Smooth muscle cell (in vitro differentiated cells): Measurements from ENCODE around the gene RYR1. TPM values are rescaled to one million over a fixed set of nuclear protein-coding genes. Genes with fewer than 3 reads are reported as not detected.

Source experiments
- DNase-seq: peaks from one replicate; lab custom pipeline; 2025; ENCODE audit not compliant: unreplicated experiment; lab: John Stamatoyannopoulos, UW
- H2AFZ ChIP-seq: fragments of 200-600 bp; sonication (generic); 2 replicates; pipeline ENCODE4 v1.6.0; 2016; ENCODE audit warnings: antibody characterized with exemption, low read depth, mild to moderate bottlenecking
- H3F3A ChIP-seq: fragments of 200-600 bp; sonication (generic); 2 replicates; pipeline ENCODE4 v1.6.0; 2017; ENCODE audit warnings: antibody characterized with exemption, low read depth
- H3K27ac ChIP-seq: fragments of 200-600 bp; sonication (generic); 2 replicates; pipeline ENCODE4 v1.5.1; 2016; ENCODE audit warnings: low read depth, mild to moderate bottlenecking
- H3K27me3 ChIP-seq: fragments of 200-600 bp; sonication (generic); 2 replicates; pipeline ENCODE4 v1.6.1; 2016; ENCODE audit warnings: low read depth, mild to moderate bottlenecking
- H3K36me3 ChIP-seq: fragments of 200-600 bp; sonication (generic); 2 replicates; pipeline ENCODE4 v1.5.1; 2016; ENCODE audit warnings: low read depth
- H3K4me1 ChIP-seq: fragments of 200-600 bp; sonication (generic); 2 replicates; pipeline ENCODE4 v1.5.1; 2016; ENCODE audit warnings: low read depth
- H3K4me2 ChIP-seq: fragments of 200-600 bp; sonication (generic); 2 replicates; pipeline ENCODE4 v1.6.0; 2016; ENCODE audit warnings: mild to moderate bottlenecking
- H3K4me3 ChIP-seq: fragments of 200-600 bp; sonication (generic); 2 replicates; pipeline ENCODE4 v1.5.1; 2016; ENCODE audit warnings: mild to moderate bottlenecking
- H3K79me2 ChIP-seq: fragments of 200-600 bp; sonication (generic); 2 replicates; pipeline ENCODE4 v1.6.0; 2016; ENCODE audit warnings: low read depth, mild to moderate bottlenecking
- H3K9ac ChIP-seq: fragments of 200-600 bp; sonication (generic); 2 replicates; pipeline ENCODE4 v1.6.0; 2016; ENCODE audit warnings: low read depth
- H3K9me3 ChIP-seq: fragments of 200-600 bp; sonication (generic); replicated peaks from 2 replicates; pipeline ENCODE4 v1.5.1; 2016; ENCODE audit warnings: low read depth
- H4K20me1 ChIP-seq: fragments of 200-600 bp; sonication (generic); 2 replicates; pipeline ENCODE4 v1.6.0; 2016; ENCODE audit warnings: low read depth
- CTCF ChIP-seq: fragments of 200-600 bp; sonication (generic); IDR thresholded peaks from 2 replicates; pipeline ENCODE4 v1.5.1; 2017; ENCODE audit warnings: borderline replicate concordance, mild to moderate bottlenecking, antibody characterized with exemption; ENCODE audit not compliant: insufficient read depth, poor library complexity, severe bottlenecking
- WGBS: methylation state at CpG from one replicate; pipeline ENCODE4 v1.1.7; 2016; ENCODE audit warnings: low lambda C conversion rate; 5-methylcytosine and 5-hydroxymethylcytosine counted together
- polyA plus RNA-seq: library from polyadenylated mRNA; unstranded; fragments of >200 nt; fragmentation: Nextera tagmentation; extraction: Ambion mirVana; gene quantifications from 2 replicates; pipeline ENCODE4 v1.2.1, GENCODE V29; 2016
- total RNA-seq: library from RNA; depleted of rRNA; stranded (reverse); fragments of >200 nt; gene quantifications from 2 replicates; pipeline ENCODE4 v1.2.3, GENCODE V29; 2014

Gene RYR1
- total and polyA plus RNA-seq, 2 experiments from 2014 or later = 0.31 to 0.95 TPM

GRCh38 chr19:38615007-38615581, 181.6 kb downstream of the RYR1 start:
- no peaks in the 10 kb centered on the region for H3K27me3 ChIP-seq
- peaks cover 12% of the 10 kb centered on the region for H3K4me1 ChIP-seq
- no peaks in the 10 kb centered on the region for H3K9me3 ChIP-seq
- no peak overlapping the region for H3K4me2 ChIP-seq
- H3F3A ChIP-seq = no peaks in the 10 kb centered on the region
- DNase-seq = no peak
- no peak overlapping the region for H2AFZ ChIP-seq
- TF ChIP-seq CTCF = no peak
- H3K4me3 ChIP-seq = no peak overlapping the region
- no peaks in the 10 kb centered on the region for H3K36me3 ChIP-seq
- H3K27ac ChIP-seq = no peak overlapping the region
- WGBS = 83% methylated on average over 7 of the region's 7 CpGs
- no peak overlapping the region for H3K9ac ChIP-seq
- H4K20me1 ChIP-seq = no peaks in the 10 kb centered on the region
- H3K79me2 ChIP-seq = peaks cover 11% of the 10 kb centered on the region

- no peak overlapping the region for H2AFZ ChIP-seq
Observed at GRCh38 chr19:38616265-38616664, 182.8 kb downstream of the RYR1 start.

GRCh38 chr19:38617283-38617763, 183.8 kb downstream of the RYR1 start:
- H3F3A ChIP-seq = no peaks in the 10 kb centered on the region
- H4K20me1 ChIP-seq = no peaks in the 10 kb centered on the region
- no peak overlapping the region for H3K27ac ChIP-seq
- H3K9ac ChIP-seq = no peak overlapping the region
- no peaks in the 10 kb centered on the region for H3K9me3 ChIP-seq
- DNase-seq = no peak
- H2AFZ ChIP-seq = no peak overlapping the region
- H3K36me3 ChIP-seq = no peaks in the 10 kb centered on the region
- TF ChIP-seq CTCF = no peak
- H3K79me2 ChIP-seq = peaks cover 25% of the 10 kb centered on the region
- no peaks in the 10 kb centered on the region for H3K27me3 ChIP-seq
- H3K4me1 ChIP-seq = peaks cover 13% of the 10 kb centered on the region
- H3K4me3 ChIP-seq = no peak overlapping the region
- WGBS = 91% methylated on average over 9 of the region's 9 CpGs
- H3K4me2 ChIP-seq = no peak overlapping the region

More at GRCh38 chr19:38616265-38616664, 182.8 kb downstream of the RYR1 start:
- no peaks in the 10 kb centered on the region for H3K36me3 ChIP-seq
- no peak overlapping the region for H3K4me3 ChIP-seq
- no peaks in the 10 kb centered on the region for H3K27me3 ChIP-seq
- H3K9ac ChIP-seq = no peak overlapping the region
- DNase-seq = no peak
- no peak for TF ChIP-seq CTCF
- H3K4me2 ChIP-seq = no peak overlapping the region
- H3K79me2 ChIP-seq = peaks cover 21% of the 10 kb centered on the region
- 96% methylated on average over 6 of the region's 6 CpGs for WGBS
- no peaks in the 10 kb centered on the region for H3F3A ChIP-seq
- no peak overlapping the region for H3K27ac ChIP-seq
- peaks cover 13% of the 10 kb centered on the region for H3K4me1 ChIP-seq
- H3K9me3 ChIP-seq = no peaks in the 10 kb centered on the region
- H4K20me1 ChIP-seq = no peaks in the 10 kb centered on the region
